GM21390 (cell line): Measurements from ENCODE around the gene FGFR3.

Source experiments
- ATAC-seq: cut with Tn5 transposase; IDR thresholded peaks from one replicate; pipeline ENCODE4 v1.9.1; 2021; ENCODE audit not compliant: unreplicated experiment

The FGFR3 gene

GRCh38 chr4:1786544-1787362 lies 6.3 kb upstream of the FGFR3 start:
- ATAC-seq = no peak

GRCh38 chr4:1787411-1788077 lies 5.5 kb upstream of the FGFR3 start:
- ATAC-seq = no peak

- ATAC-seq = no peak
These were observed 4.7 kb upstream of the FGFR3 start for GRCh38 chr4:1788254-1788973.

DNA sequence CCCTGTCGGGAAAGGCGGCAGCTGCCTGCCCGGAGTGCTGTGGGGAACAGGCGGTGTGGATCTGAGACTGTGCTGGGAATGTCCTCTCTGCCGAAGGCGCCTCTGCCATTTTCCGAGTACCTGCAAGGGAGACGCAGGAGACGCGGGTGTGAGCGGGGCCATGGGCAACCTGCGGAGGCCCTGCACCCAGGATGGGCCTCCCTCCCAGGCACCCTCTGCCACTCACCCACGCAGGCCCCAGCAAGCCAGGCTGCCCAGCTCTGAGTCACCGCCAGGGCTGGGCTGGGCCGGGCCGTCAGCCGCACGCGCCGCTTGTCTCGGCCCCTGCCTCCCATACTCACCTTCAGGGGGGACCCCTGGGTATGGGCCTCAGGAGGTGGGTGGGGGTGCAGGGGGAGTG lies 3.5 kb upstream of the FGFR3 start:
- no peak for ATAC-seq

DNA sequence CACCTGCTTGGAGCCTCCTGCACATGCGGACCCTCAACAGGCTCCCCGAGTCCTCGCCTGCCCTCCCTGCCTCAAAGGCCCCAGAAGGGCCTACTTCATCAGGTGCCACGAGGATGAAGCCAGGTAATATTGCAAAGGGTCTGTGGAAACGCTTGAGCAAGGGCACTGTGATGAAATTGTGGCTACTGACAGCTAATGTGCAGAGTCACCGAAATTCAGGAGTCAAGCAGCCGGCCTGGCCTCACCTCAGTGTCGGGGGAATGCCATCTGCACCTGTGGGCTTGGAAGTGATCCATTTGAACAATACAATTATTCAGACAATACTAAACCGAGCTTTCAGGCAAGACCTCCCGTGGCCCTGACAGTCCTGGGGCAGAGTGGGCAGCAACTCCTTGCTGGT lies 3.1 kb upstream of the FGFR3 start:
- ATAC-seq = no peak

DNA sequence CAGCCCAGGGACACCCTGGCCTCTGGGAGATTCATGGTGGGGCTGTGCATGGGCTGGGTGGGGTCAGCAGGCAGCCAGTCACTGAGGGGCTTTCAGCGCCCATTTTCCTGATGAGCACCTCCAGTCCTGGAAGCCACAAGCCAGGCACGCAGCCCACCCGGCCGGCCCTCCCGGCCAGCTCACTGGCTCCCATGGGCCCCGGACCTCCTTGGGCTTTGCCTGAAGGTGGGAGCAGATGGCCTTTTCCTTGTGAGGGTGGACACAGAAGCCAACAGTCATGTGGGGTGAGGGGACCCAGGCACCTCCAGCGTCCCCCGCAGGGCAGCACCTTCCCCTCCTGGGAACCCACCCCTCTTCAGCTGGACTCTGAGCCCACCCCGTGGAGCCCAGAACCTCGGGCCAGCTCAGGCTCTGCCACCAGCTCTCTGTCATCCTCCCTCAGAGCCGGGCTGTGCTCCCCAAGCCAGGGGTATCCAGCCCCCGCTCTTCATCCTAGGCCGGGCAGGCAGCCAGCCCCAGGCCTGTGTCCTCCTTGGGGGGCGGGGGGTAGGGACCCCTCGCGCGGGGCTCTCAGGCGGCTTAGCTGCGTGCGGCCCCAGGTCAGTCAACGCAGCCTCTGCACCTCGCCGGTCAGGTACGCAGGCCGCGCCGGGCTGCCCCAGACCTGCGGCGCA lies 798 bp upstream of the FGFR3 start:
- ATAC-seq = no peak

GRCh38 chr4:1793496-1793840 lies 375 bp downstream of the FGFR3 start:
- ATAC-seq = no peak

- no peak for ATAC-seq
These were observed 1.1 kb downstream of the FGFR3 start for GRCh38 chr4:1793940-1794808.

GRCh38 chr4:1794809-1795298 lies 1.8 kb downstream of the FGFR3 start:
- no peak for ATAC-seq

DNA sequence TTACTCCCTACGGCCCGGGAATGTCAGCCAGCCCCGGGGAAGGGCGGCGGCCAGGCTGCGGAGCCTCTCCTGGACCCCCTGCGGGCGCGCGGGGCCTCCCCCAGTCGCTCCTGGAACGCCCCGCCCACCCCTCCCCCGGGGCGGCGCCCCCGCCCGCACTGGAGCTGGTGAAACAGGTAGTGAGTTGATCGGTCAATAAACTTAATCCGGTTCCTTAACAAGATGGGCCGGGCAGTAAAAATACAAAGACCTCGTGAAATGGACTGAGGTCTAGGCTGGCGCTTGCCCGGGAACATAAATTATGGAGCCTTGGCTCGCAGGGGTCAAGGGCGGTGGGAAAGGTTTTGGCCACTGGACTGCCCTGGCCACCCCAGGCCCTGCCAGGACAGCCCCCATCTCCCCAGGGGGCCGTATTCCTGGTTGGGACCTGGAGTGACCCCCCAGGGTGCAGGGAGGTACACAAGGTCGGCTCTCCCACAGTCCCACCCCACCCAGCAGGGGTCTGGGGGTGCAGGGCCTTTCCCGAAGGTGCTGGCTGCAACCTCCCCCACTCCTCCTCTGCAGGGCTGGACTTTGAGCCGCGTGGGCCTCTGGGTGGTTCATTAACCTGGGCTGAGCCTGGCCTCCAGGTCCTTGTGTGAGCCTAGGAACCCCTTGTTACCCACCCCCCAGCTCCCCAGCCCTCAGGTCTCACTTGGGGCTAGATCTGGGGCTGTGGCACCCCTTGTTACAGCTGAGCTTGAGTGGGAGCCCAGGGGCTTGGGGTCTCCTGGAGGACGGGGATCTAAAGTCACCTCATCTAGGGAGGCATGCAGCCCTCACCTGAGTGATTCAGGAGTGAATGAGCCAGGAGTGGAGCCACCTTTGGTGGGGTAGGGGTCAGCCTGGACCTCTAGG lies 2.5 kb downstream of the FGFR3 start:
- no peak for ATAC-seq

- no peak for ATAC-seq
These were observed 3.6 kb downstream of the FGFR3 start for GRCh38 chr4:1796486-1797204.

DNA sequence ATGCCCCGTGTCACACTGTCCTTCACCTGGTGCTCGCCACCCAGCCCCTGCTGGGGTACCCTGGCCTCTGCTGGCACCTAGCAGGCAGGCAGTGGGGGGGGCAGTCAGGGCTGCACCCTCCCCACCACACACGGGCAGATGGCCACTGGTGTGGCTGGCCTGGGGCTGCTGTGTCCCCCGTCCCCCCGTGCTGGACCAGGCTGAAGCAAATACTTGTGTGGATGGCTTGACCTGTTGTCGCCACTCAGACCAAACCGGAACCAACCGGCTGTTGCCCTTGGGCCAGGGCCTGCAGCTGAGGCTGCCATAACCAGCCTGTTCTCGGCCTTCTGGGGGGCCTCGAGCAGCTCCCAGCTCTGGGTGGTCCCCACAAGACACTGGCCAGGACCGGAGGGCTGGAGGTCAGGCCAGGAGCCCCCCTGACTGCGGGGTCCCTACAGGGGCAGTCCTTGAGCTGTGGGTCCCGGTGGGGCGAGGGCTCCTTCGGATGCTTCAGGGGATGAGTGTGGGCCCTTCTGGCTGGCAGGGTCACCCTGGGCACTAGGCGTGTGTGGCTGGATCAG lies 4.3 kb downstream of the FGFR3 start:
- ATAC-seq = no peak

GRCh38 chr4:1797861-1798579 lies 4.9 kb downstream of the FGFR3 start:
- no peak for ATAC-seq

DNA sequence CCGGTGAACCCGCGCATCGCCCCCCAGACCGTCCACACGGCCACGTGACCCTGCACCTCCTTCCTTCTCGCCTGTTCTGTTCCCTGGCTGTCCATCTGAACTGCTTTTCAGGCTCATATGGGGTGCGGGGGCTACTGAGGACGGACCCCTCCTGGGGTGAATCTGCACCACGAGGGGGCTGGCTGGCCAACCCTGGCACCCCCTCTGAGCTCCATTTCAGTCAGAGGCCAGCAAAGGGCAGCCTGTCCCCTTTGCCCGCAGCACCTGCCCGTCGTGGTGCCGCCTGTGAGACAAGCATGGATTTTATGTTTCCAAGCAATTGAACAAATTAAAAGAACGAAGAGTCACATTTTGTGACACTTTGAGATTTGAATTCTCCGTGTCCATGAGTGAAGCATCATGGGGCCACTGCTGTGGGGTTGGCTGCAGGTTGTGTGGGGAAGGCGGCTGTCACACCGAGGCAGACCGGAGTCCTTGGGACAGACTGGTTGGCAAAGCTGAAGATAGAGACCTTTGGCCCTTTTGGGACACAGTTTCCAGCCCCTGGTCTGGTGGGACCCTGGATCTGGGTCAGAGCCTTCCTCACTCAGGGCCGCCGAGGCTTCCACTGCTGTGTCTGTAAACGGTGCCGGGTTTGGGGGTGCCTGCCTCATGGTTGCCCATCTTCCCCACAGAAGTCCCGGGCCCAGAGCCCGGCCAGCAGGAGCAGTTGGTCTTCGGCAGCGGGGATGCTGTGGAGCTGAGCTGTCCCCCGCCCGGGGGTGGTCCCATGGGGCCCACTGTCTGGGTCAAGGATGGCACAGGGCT lies 5.7 kb downstream of the FGFR3 start:
- no peak for ATAC-seq

GRCh38 chr4:1799387-1800375 lies 6.6 kb downstream of the FGFR3 start:
- no peak for ATAC-seq

- ATAC-seq = no peak
These were observed 7.7 kb downstream of the FGFR3 start for GRCh38 chr4:1800805-1801204.
